GM23338 (cell line): ENCODE measurements around the gene ACSM6. TPM values are rescaled to one million over a fixed set of nuclear protein-coding genes. Genes with fewer than 3 reads are reported as not detected.

Experiments used
- ATAC-seq: fragments of 200-7000 bp; cut with Tn5 transposase; 3 replicates; pipeline ENCODE4 v1.9.1; 2020
- DNase-seq: peaks from one replicate; pipeline ENCODE4 v3.0.0-alpha.2; 2015; ENCODE audit warnings: low spot score
- H2AFZ ChIP-seq: fragments of 200-600 bp; sonication (generic); 2 replicates; pipeline ENCODE4 v1.8.0; 2016; ENCODE audit warnings: antibody characterized with exemption, mild to moderate bottlenecking, moderate library complexity
- H3F3A ChIP-seq: fragments of 200-600 bp; sonication (generic); replicated peaks from 2 replicates; pipeline ENCODE4 v1.8.0; 2017; ENCODE audit warnings: antibody characterized with exemption, mixed run types, low read depth
- H3K27ac ChIP-seq: fragments of 200-600 bp; sonication (generic); 2 replicates; pipeline ENCODE4 v1.6.1; 2016; ENCODE audit warnings: low read depth
- H3K27me3 ChIP-seq: fragments of 200-600 bp; sonication (generic); 2 replicates; pipeline ENCODE4 v1.8.0; 2016; ENCODE audit warnings: mild to moderate bottlenecking, mixed run types, moderate library complexity; ENCODE audit not compliant: insufficient read depth
- H3K36me3 ChIP-seq: fragments of 200-600 bp; sonication (generic); 2 replicates; pipeline ENCODE4 v1.8.0; 2016; ENCODE audit warnings: mild to moderate bottlenecking; ENCODE audit not compliant: insufficient read depth
- H3K4me1 ChIP-seq: fragments of 200-600 bp; sonication (generic); 2 replicates; pipeline ENCODE4 v1.8.0; 2016; ENCODE audit warnings: mild to moderate bottlenecking, moderate library complexity; ENCODE audit not compliant: insufficient read depth
- H3K4me2 ChIP-seq: fragments of 200-600 bp; sonication (generic); 2 replicates; pipeline ENCODE4 v1.7.1; 2017; ENCODE audit warnings: mixed run types
- H3K4me3 ChIP-seq: fragments of 200-600 bp; sonication (generic); 2 replicates; pipeline ENCODE4 v1.6.1; 2016; ENCODE audit warnings: mixed run types
- H3K79me2 ChIP-seq: fragments of 200-600 bp; sonication (generic); replicated peaks from 2 replicates; pipeline ENCODE4 v1.8.0; 2017; ENCODE audit warnings: mild to moderate bottlenecking; ENCODE audit not compliant: insufficient read depth
- H3K9me2 ChIP-seq: fragments of 200-600 bp; sonication (generic); 2 replicates; pipeline ENCODE4 v1.8.0; 2017; ENCODE audit not compliant: insufficient read depth
- H4K20me1 ChIP-seq: fragments of 200-600 bp; sonication (generic); replicated peaks from 2 replicates; pipeline ENCODE4 v1.8.0; 2017; ENCODE audit warnings: mild to moderate bottlenecking; ENCODE audit not compliant: insufficient read depth
- H3K27ac Mint-ChIP-seq: 2 replicates; pipeline ENCODE4 v1.8.0; 2020; ENCODE audit warnings: inconsistent platforms, mild to moderate bottlenecking, moderate library complexity, mixed read lengths
- H3K27me3 Mint-ChIP-seq: 3 replicates; pipeline ENCODE4 v1.8.0; 2022; ENCODE audit warnings: low read depth, mild to moderate bottlenecking, moderate library complexity, mixed read lengths, inconsistent platforms; ENCODE audit not compliant: insufficient read depth, poor library complexity
- H3K36me3 Mint-ChIP-seq: 3 replicates; pipeline ENCODE4 v1.8.0; 2021; ENCODE audit warnings: low read depth, mild to moderate bottlenecking, inconsistent platforms, moderate library complexity, mixed read lengths
- H3K4me1 Mint-ChIP-seq: 3 replicates; pipeline ENCODE4 v1.8.0; 2020; ENCODE audit warnings: mild to moderate bottlenecking, inconsistent platforms, mixed read lengths
- H3K4me3 Mint-ChIP-seq: 3 replicates; pipeline ENCODE4 v1.8.0; 2021; ENCODE audit warnings: moderate library complexity, mild to moderate bottlenecking, inconsistent platforms, mixed read lengths
- H3K9me3 Mint-ChIP-seq: 3 replicates; pipeline ENCODE4 v1.8.0; 2020; ENCODE audit warnings: moderate library complexity, mild to moderate bottlenecking, inconsistent platforms, mixed read lengths
- CREB1 ChIP-seq: fragments of 250-450 bp; sonication (Bioruptor Pico); IDR thresholded peaks from 2 replicates; pipeline ENCODE4 v1.5.0; 2020; ENCODE audit warnings: low read depth, mild to moderate bottlenecking, moderate library complexity
- CTCF ChIP-seq, 2 experiments: fragments of 200-600 bp in 1 of 2; sonication (generic) in 1 of 2; conservative IDR thresholded peaks; 2 replicates each; pipeline versions ENCODE4 v1.5.1 to v1.6.1; 2016 to 2017; ENCODE audit warnings: antibody characterized with exemption in 2 of 2, low read depth in 2 of 2, mild to moderate bottlenecking in 2 of 2, moderate library complexity in 1 of 2
- EZH2 ChIP-seq: fragments of 200-600 bp; sonication (generic); IDR thresholded peaks from one replicate; pipeline ENCODE4 v1.8.0; 2017; ENCODE audit warnings: antibody characterized with exemption, mild to moderate bottlenecking, low read depth; ENCODE audit not compliant: unreplicated experiment
- EZH2phosphoT487 ChIP-seq: fragments of 200-600 bp; sonication (generic); IDR thresholded peaks from one replicate; pipeline ENCODE4 v1.8.1; 2018; ENCODE audit warnings: antibody characterized with exemption; ENCODE audit not compliant: unreplicated experiment
- JUNB ChIP-seq: IDR thresholded peaks from one replicate; pipeline ENCODE4 v1.6.1; 2016; ENCODE audit warnings: antibody characterized with exemption; ENCODE audit not compliant: unreplicated experiment
- NANOG ChIP-seq: IDR thresholded peaks from 2 replicates; pipeline ENCODE4 v1.6.1; 2016; ENCODE audit warnings: antibody characterized with exemption, borderline replicate concordance
- POLR2AphosphoS5 ChIP-seq: IDR thresholded peaks from 2 replicates; pipeline ENCODE4 v1.6.1; 2016; ENCODE audit warnings: antibody characterized with exemption, low read depth
- STAT1 ChIP-seq: IDR thresholded peaks from one replicate; pipeline ENCODE4 v1.6.1; 2016; ENCODE audit warnings: antibody characterized with exemption; ENCODE audit not compliant: unreplicated experiment
- ZNF114 ChIP-seq: fragments of 250-450 bp; sonication (Bioruptor Pico); IDR thresholded peaks from 2 replicates; pipeline ENCODE4 v1.5.0; 2020; ENCODE audit warnings: mild to moderate bottlenecking, moderate library complexity
- polyA plus RNA-seq: library from polyadenylated mRNA; unstranded; fragments of >200 nt; fragmentation: Nextera tagmentation; extraction: Ambion mirVana; gene quantifications from 2 replicates; pipeline ENCODE4 v1.2.1, GENCODE V29; 2016
- total RNA-seq: library from RNA; depleted of rRNA; stranded (reverse); fragments of >200 nt; shearing (Covaris generic); gene quantifications from 2 replicates; pipeline ENCODE4 v1.2.3, GENCODE V29; 2014
- TF ChIP-seq, protein P1 (sequence below): IDR thresholded peaks from one replicate; pipeline ENCODE4 v1.6.1; 2018; ENCODE audit warnings: antibody characterized with exemption; ENCODE audit not compliant: unreplicated experiment
- TF ChIP-seq, protein P2 (sequence below): IDR thresholded peaks from 2 replicates; pipeline ENCODE4 v1.6.1; 2016; ENCODE audit warnings: antibody characterized with exemption

Gene ACSM6
- total and polyA plus RNA-seq, 2 experiments from 2014 or later = 0.65 TPM; not detected in 1

GRCh38 chr10:95265572-95265971 is 71.5 kb downstream of the ACSM6 start:
- H3K9me3 Mint-ChIP-seq = no peaks in the 10 kb centered on the region
- H3K36me3 Mint-ChIP-seq = peaks cover 56% of the 10 kb centered on the region
- H3K4me2 ChIP-seq = no peak overlapping the region
- ATAC-seq = no peak
- H3K27me3 ChIP-seq = no peaks in the 10 kb centered on the region
- peaks cover 8% of the 10 kb centered on the region; the same call in 1 of the 2 replicates for H3K79me2 ChIP-seq
- peak overlapping the region; percentile 97 for H3K27ac ChIP-seq
- H3K4me1 Mint-ChIP-seq = peaks cover 49% of the 10 kb centered on the region
- H3K27me3 Mint-ChIP-seq = peaks cover 9% of the 10 kb centered on the region
- H3K9me2 ChIP-seq = no peaks in the 10 kb centered on the region
- no peak overlapping the region for H3K4me3 ChIP-seq
- H3K36me3 ChIP-seq = peaks cover 12% of the 10 kb centered on the region
- no peak for DNase-seq
- TF ChIP-seq JUNB (no peak), CTCF (conservative IDR thresholded peaks at IDR 0.05; ENCODE audit: low read depth in 2 of 2) (no peak), STAT1 (no peak), EZH2 (no peak), NANOG (no peak)
- peaks cover 47% of the 10 kb centered on the region for H3K4me1 ChIP-seq
- no peak overlapping the region for H2AFZ ChIP-seq
- peak overlapping the region; percentile 92 for H3K27ac Mint-ChIP-seq
- H4K20me1 ChIP-seq = no peaks in the 10 kb centered on the region
- no peak overlapping the region for H3K4me3 Mint-ChIP-seq
- H3F3A ChIP-seq = no peaks in the 10 kb centered on the region

GRCh38 chr10:95266674-95267095 is 72.6 kb downstream of the ACSM6 start:
- Histone ChIP-seq H2AFZ (no peak overlapping the region), H3K4me2 (no peak overlapping the region), H3K9me2 (no peaks in the 10 kb centered on the region), H3K27ac (peak overlapping the region; percentile 97), H3K27me3 (no peaks in the 10 kb centered on the region), H4K20me1 (no peaks in the 10 kb centered on the region), H3K79me2 (peaks cover 8% of the 10 kb centered on the region; the same call in 1 of the 2 replicates), H3K4me3 (no peak overlapping the region), H3K4me1 (peaks cover 39% of the 10 kb centered on the region), H3F3A (no peaks in the 10 kb centered on the region), H3K36me3 (peaks cover 13% of the 10 kb centered on the region)
- Mint-ChIP-seq H3K36me3 (peaks cover 50% of the 10 kb centered on the region), H3K4me1 (peaks cover 41% of the 10 kb centered on the region), H3K9me3 (no peaks in the 10 kb centered on the region), H3K4me3 (no peak overlapping the region), H3K27ac (peak overlapping the region; percentile 94), H3K27me3 (peaks cover 9% of the 10 kb centered on the region)
- ATAC-seq (no peak), DNase-seq (peak; percentile 81)
- TF ChIP-seq POLR2AphosphoS5 = no peak
- TF ChIP-seq CREB1 (CRISPR knock-in tag) = no peak
- TF ChIP-seq EZH2 = no peak
- TF ChIP-seq JUNB = no peak
- TF ChIP-seq STAT1 = no peak
- TF ChIP-seq ZNF114 (CRISPR knock-in tag) = no peak
- no peak for TF ChIP-seq EZH2phosphoT487
- TF ChIP-seq, protein P1, sequence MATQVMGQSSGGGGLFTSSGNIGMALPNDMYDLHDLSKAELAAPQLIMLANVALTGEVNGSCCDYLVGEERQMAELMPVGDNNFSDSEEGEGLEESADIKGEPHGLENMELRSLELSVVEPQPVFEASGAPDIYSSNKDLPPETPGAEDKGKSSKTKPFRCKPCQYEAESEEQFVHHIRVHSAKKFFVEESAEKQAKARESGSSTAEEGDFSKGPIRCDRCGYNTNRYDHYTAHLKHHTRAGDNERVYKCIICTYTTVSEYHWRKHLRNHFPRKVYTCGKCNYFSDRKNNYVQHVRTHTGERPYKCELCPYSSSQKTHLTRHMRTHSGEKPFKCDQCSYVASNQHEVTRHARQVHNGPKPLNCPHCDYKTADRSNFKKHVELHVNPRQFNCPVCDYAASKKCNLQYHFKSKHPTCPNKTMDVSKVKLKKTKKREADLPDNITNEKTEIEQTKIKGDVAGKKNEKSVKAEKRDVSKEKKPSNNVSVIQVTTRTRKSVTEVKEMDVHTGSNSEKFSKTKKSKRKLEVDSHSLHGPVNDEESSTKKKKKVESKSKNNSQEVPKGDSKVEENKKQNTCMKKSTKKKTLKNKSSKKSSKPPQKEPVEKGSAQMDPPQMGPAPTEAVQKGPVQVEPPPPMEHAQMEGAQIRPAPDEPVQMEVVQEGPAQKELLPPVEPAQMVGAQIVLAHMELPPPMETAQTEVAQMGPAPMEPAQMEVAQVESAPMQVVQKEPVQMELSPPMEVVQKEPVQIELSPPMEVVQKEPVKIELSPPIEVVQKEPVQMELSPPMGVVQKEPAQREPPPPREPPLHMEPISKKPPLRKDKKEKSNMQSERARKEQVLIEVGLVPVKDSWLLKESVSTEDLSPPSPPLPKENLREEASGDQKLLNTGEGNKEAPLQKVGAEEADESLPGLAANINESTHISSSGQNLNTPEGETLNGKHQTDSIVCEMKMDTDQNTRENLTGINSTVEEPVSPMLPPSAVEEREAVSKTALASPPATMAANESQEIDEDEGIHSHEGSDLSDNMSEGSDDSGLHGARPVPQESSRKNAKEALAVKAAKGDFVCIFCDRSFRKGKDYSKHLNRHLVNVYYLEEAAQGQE = no peak
- no peak for TF ChIP-seq NANOG
- TF ChIP-seq, protein P2, sequence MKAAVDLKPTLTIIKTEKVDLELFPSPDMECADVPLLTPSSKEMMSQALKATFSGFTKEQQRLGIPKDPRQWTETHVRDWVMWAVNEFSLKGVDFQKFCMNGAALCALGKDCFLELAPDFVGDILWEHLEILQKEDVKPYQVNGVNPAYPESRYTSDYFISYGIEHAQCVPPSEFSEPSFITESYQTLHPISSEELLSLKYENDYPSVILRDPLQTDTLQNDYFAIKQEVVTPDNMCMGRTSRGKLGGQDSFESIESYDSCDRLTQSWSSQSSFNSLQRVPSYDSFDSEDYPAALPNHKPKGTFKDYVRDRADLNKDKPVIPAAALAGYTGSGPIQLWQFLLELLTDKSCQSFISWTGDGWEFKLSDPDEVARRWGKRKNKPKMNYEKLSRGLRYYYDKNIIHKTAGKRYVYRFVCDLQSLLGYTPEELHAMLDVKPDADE = no peak
